HL-60 (cell line): ENCODE data around the gene PUS1.

Experiments used
- CTCF ChIP-seq: IDR thresholded peaks from one replicate; pipeline ENCODE4 v1.5.1; 2011; ENCODE audit warnings: low read length, control low read depth, inconsistent platforms; ENCODE audit not compliant: insufficient read depth
- GABPA ChIP-seq: IDR thresholded peaks from 2 replicates; pipeline ENCODE4 v1.6.1; 2012; ENCODE audit warnings: low read depth
- POLR2AphosphoS5 ChIP-seq: IDR thresholded peaks from 2 replicates; pipeline ENCODE4 v1.6.1; 2012; ENCODE audit warnings: low read depth
- REST ChIP-seq: IDR thresholded peaks from 2 replicates; pipeline ENCODE4 v1.6.1; 2012; ENCODE audit warnings: low read depth; ENCODE audit not compliant: insufficient replicate concordance

- TF ChIP-seq CTCF = no peak
- TF ChIP-seq GABPA = 0 out of 2 replicates have a peak, but pooled peaks have one; percentile 11
- TF ChIP-seq REST = no peak
- TF ChIP-seq POLR2AphosphoS5 = peak; percentile 96
Observed at GRCh38 chr12:131896811-131897270, 32.2 kb upstream of the PUS1 start.
